Measurements from ENCODE around the gene MCAT.

DNA sequence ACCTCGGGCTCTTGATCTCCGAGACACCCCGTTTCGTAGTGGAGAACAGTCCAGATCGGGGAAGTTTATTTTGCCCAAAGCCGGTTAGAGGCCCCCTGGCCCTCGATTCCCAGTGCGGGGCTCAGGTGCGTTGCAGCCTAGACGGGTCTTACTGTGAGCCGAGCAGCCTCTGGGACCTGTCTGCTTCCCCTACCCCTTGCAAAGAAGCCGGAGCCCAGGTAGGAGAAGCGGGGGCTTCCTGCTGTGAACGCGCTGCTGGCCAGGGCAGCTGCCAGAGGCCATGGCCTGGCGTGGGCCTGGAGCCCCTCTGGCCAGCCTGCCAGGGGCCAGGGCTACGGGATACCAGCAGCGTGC, 8.8 kb upstream of the MCAT start:
- TF ChIP-seq, protein P1, sequence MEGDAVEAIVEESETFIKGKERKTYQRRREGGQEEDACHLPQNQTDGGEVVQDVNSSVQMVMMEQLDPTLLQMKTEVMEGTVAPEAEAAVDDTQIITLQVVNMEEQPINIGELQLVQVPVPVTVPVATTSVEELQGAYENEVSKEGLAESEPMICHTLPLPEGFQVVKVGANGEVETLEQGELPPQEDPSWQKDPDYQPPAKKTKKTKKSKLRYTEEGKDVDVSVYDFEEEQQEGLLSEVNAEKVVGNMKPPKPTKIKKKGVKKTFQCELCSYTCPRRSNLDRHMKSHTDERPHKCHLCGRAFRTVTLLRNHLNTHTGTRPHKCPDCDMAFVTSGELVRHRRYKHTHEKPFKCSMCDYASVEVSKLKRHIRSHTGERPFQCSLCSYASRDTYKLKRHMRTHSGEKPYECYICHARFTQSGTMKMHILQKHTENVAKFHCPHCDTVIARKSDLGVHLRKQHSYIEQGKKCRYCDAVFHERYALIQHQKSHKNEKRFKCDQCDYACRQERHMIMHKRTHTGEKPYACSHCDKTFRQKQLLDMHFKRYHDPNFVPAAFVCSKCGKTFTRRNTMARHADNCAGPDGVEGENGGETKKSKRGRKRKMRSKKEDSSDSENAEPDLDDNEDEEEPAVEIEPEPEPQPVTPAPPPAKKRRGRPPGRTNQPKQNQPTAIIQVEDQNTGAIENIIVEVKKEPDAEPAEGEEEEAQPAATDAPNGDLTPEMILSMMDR (IDR thresholded peaks at IDR 0.05) = no peak
- TF ChIP-seq POLR2A (IDR thresholded peaks at IDR 0.05) = no peak

Measured in adrenal gland (tissue), 5 donors.